Kidney (tissue), 14 donors: ENCODE measurements around the gene ARHGEF3. TPM values are rescaled to one million over a fixed set of nuclear protein-coding genes. Genes with fewer than 3 reads are reported as not detected.

Source experiments
- DNase-seq, 5 donors: peaks; one replicate each; pipeline ENCODE4 v3.0.0-alpha.2; 2013 to 2020
- FAIRE-seq: peaks from 2 replicates; lab custom pipeline; 2012; peaks lifted over from hg19 to GRCh38; lab: Jason Lieb, UNC
- H3K27ac ChIP-seq, 2 donors: one replicate each; pipeline ENCODE4 v1.7.0; 2013; ENCODE audit warnings: low read depth in 2 of 2, low read length in 2 of 2, inconsistent platforms in 1 of 2
- H3K27me3 ChIP-seq: one replicate; pipeline ENCODE4 v1.7.1; 2013; ENCODE audit warnings: low read length, inconsistent platforms; ENCODE audit not compliant: control insufficient read depth, insufficient read depth
- H3K36me3 ChIP-seq, 3 donors: one replicate each; pipeline versions ENCODE4 v1.7.0 to v1.7.1; 2013; ENCODE audit warnings: low read length in 3 of 3, control low read depth in 1 of 3, inconsistent platforms in 1 of 3; ENCODE audit not compliant: insufficient read depth in 3 of 3, control insufficient read depth in 2 of 3
- H3K4me1 ChIP-seq, 3 donors: one replicate each; pipeline versions ENCODE4 v1.7.0 to v1.7.1; 2013; ENCODE audit warnings: low read length in 3 of 3, inconsistent platforms in 1 of 3, low read depth in 1 of 3; ENCODE audit not compliant: control insufficient read depth in 2 of 3, insufficient read depth in 2 of 3
- H3K4me3 ChIP-seq, 3 donors: one replicate each; pipeline versions ENCODE4 v1.7.0 to v1.8.1; 2013; ENCODE audit warnings: low read length in 3 of 3, control low read depth in 1 of 3, inconsistent platforms in 1 of 3
- H3K9ac ChIP-seq, 3 donors: one replicate each; pipeline versions ENCODE4 v1.7.0 to v1.7.1; 2013; ENCODE audit warnings: low read length in 3 of 3, control low read depth in 1 of 3, inconsistent platforms in 1 of 3
- H3K9me3 ChIP-seq, 3 donors: one replicate each; pipeline versions ENCODE4 v1.7.0 to v1.7.1; 2013; ENCODE audit warnings: low read length in 3 of 3, control low read depth in 1 of 3, inconsistent platforms in 1 of 3; ENCODE audit not compliant: control insufficient read depth in 2 of 3, insufficient read depth in 1 of 3
- CTCF ChIP-seq: IDR thresholded peaks from 3 replicates; pipeline ENCODE4 v1.5.1; 2012; ENCODE audit warnings: mild to moderate bottlenecking, moderate library complexity, borderline replicate concordance; ENCODE audit not compliant: insufficient read depth; ENCODE audit errors: extremely low read depth
- intact Hi-C: fragments of 100-400 bp; cut with DNase I; formaldehyde crosslinking; loops from one replicate; pipeline ENCODE4 v1.11.1; 2022
- polyA plus RNA-seq: library from polyadenylated mRNA; stranded (reverse); fragments of 350-450 nt; fragmentation: Illumina TruSeq; extraction: RNeasy Lipid Tissue Mini Kit (QIAGEN cat#74804); gene quantifications from one replicate; pipeline ENCODE4 v1.2.3, GENCODE V29; 2014; ENCODE audit warnings: low read depth, low replicate concordance; ENCODE audit not compliant: insufficient read depth
- total RNA-seq: library from RNA; stranded (reverse); fragmentation: NEBNext Ultra II Directional; extraction: Animal tissue kit (Norgen Biotek cat#: 25700); gene quantifications from one replicate; pipeline ENCODE4 v1.2.1, GENCODE V29; 2021
- donor health status: control.
- donor health status: control.
- donor health status: control.
- donor health status: control.
- donor health status: control.
- donor health status: DM: yes; HTN: yes; CAD: no.
- donor health status: Normal renal cell carcinoma (clear cell type).

ARHGEF3 gene
- total and polyA plus RNA-seq, 2 donors from 2014 or later, result 25.8 to 56.3 TPM

DNA sequence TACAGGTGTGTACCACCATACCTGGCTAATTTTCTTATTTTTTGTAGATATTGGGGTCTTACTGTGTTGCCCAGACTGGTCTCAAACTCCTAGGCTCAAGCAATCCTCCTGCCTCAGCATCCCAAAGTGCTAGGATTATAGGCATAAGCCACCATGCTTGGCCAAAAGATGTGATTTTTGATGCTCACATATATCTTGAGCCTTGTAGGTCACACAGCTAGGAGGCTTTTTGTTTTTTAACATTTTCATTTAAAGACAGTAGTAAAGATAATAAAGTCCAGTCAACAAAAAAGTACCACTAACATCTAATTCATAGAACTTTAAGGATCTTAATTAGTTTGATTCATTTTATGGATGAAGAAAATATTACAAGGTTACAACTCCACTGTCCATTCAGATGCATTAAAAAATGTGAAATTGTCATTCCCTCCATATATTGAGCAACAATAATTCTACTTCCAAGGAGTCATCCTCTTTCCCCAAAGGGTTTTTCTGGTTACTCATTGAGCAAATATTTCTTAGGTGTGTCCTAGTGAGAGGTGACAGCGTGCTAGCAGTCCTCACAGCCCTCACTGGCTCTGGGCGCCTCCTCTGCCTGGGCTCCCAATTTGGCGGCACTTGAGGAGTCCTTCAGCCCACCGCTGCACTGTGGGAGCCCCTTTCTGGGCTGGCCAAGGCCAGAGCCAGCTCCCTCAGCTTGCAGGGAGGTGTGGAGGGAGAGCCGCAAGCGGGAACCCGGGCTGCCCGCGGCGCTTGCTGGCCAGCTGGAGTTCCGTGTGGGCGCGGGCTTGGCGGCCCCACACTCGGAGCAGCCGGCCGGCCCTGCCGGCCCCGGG, 110.4 kb downstream of the ARHGEF3 start:
- Histone ChIP-seq H3K27me3 (no peaks in the 10 kb centered on the region), H3K4me3 (no peak overlapping the region), H3K27ac (no peak overlapping the region), H3K9ac (no peak overlapping the region), H3K4me1 (no peaks in the 10 kb centered on the region), H3K9me3 (no peaks in the 10 kb centered on the region), H3K36me3 (no peaks in the 10 kb centered on the region)
- no peak for TF ChIP-seq CTCF
- DNase-seq, result no peak
- FAIRE-seq, result no peak
- intact Hi-C loops, result no loop called here

- Histone ChIP-seq H3K27me3 (no peaks in the 10 kb centered on the region), H3K27ac (no peak overlapping the region), H3K9ac (no peak overlapping the region), H3K36me3 (no peaks in the 10 kb centered on the region), H3K4me1 (no peaks in the 10 kb centered on the region), H3K9me3 (no peaks in the 10 kb centered on the region), H3K4me3 (no peak overlapping the region)
- TF ChIP-seq CTCF, result no peak
- no peak for FAIRE-seq
- intact Hi-C loops, result no loop called here
- no peak for DNase-seq
Measured at GRCh38 chr3:56689303-56689702, 112.4 kb downstream of the ARHGEF3 start.

DNA sequence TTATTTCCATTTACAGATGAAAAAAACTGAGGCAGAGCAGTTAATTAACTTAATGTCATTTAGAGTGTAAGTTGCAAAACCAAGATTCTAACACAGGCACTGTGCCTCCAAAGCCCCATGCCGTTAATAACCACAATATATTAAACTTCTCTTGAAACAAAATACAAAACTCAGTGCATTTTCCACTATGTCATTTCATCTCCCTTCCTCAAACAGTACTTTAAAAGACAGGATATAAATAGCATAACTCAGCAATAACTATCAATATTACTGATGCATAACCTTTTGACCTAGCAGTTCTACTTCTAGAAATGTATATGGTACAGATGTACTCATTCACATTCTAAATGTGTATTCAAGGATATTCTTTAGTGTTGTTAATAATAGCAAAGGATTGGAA, 113.6 kb downstream of the ARHGEF3 start:
- DNase-seq, result no peak
- Histone ChIP-seq H3K4me1 (peaks cover 0 to 4% (median 0%) of the 10 kb centered on the region in 3 donors), H3K27ac (no peak overlapping the region), H3K9ac (no peak overlapping the region), H3K36me3 (no peaks in the 10 kb centered on the region), H3K4me3 (no peak overlapping the region), H3K9me3 (peaks cover 0 to 3% (median 0%) of the 10 kb centered on the region in 3 donors), H3K27me3 (no peaks in the 10 kb centered on the region)
- no peak for FAIRE-seq
- intact Hi-C loops, result no loop called here
- no peak for TF ChIP-seq CTCF
